Stimulated activated CD4-positive, alpha-beta T cell treated with anti-CD3 and anti-CD28 coated beads, Interleukin-2, amount 100 ng/mL, for 24 hours (primary cell): ENCODE results near the gene OR51M1.

Experiments used
- DNase-seq, 2 donors: peaks; one replicate each; pipeline ENCODE4 v3.0.0-alpha.2; 2020

Gene OR51M1

GRCh38 chr11:5394091-5394490, 10.5 kb downstream of the OR51M1 start:
- DNase-seq: no peak

- no peak for DNase-seq
Measured at GRCh38 chr11:5398936-5399335, 15.3 kb downstream of the OR51M1 start.

GRCh38 chr11:5405173-5405572, 21.6 kb downstream of the OR51M1 start:
- DNase-seq: no peak

GRCh38 chr11:5420993-5421392, 37.4 kb downstream of the OR51M1 start:
- no peak for DNase-seq

- DNase-seq: no peak
Measured at GRCh38 chr11:5421811-5422210, 38.2 kb downstream of the OR51M1 start, which contains the start of gene OR51Q1. TSS of gene OR51Q1 (plus strand) at chr11:5422111. CDS start at chr11:5422201, 90 bp downstream.

GRCh38 chr11:5423131-5423530, 39.5 kb downstream of the OR51M1 start:
- no peak for DNase-seq

GRCh38 chr11:5441414-5441813, 57.8 kb downstream of the OR51M1 start, which contains the start of gene OR51I1:
TSS of gene OR51I1 (minus strand) at chr11:5441514. CDS start at chr11:5441514, 0 bp downstream.
- DNase-seq: no peak
